Prostate gland (tissue), 2 donors: Measurements from ENCODE around the gene TSHZ3.

ENCODE experiments used
- CTCF ChIP-seq, 4 experiments: fragments of 200-600 bp in 2 of 4; fragments of 450-650 bp in 2 of 4; sonication (generic) in 2 of 4; IDR thresholded peaks; 1 replicate in 3 of 4; 2 replicates in 1 of 4; pipeline ENCODE4 v1.5.1; 2016 to 2019; ENCODE audit warnings: antibody characterized with exemption in 4 of 4, mild to moderate bottlenecking in 2 of 4, moderate library complexity in 2 of 4
- POLR2A ChIP-seq: fragments of 450-650 bp; IDR thresholded peaks from one replicate; pipeline ENCODE4 v1.6.1; 2016; ENCODE audit warnings: antibody characterized with exemption, mild to moderate bottlenecking

- no peak for TF ChIP-seq CTCF (IDR thresholded peaks at IDR 0.05)
- no peak for TF ChIP-seq POLR2A
Measured at GRCh38 chr19:31303262-31303815, 45.9 kb downstream of the TSHZ3 start.
